Measurements from ENCODE around the gene ERFL. TPM values are rescaled to one million over a fixed set of nuclear protein-coding genes. Genes with fewer than 3 reads are reported as not detected.
A peak's percentile ranks its signal among the peaks of the same experiment; 100 is the strongest.

Gene ERFL
- total RNA-seq, 1 experiment from 2014 or later, result 3.8 TPM

DNA sequence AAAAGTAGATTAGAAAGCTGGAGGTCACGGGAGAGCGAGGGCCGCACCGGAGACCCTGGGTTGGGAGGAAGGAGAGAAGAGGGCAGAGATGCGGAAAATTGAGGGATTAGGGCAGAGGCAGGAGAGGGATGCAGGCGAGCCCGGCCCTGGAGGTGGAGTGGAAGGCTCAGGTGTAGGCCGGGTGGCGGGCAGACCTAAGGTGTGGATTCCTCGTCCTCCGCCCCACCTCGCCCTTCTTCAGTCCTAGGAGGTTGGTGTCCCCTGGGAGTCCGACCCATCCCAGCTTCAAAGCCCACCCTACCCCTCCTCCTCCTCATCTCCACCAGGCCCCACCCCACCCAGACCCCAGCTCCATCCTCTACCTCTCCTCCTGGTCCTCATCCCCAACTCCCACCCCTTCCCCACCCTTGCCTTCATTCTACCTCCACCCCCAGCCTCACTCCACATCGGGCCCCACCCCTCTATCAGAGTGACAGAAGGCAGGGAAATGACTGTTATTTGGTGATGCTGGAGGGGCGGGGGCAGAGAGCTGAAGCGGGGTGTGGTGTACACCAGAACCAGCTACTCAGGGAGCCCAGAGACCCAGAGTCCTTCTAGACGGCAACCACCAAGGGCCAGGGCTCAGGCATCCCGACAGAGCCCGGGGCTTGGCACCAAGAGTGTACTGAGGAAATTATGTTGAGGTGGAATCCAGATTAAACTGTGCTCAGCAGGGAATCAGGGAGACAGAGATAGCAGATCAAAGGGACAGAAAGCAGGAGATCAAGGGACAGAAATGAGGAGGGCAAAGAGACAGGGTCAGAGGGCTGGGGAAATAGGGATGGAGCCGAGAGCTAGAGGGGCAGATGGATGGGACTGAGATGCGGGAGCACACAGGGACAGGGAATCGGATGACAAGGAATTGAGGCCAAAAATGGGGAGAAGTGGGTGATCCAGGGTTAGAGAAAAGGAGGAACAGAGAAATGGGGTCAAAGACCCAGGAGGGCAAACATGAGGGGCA is 6.4 kb downstream of the ERFL start:
- H3K9me3 ChIP-seq (ENCODE audit: low read length), result no peaks in the 10 kb centered on the region
- no peak overlapping the region for H2AFZ ChIP-seq (ENCODE audit: low read length)
- H3K79me2 ChIP-seq (ENCODE audit: low read length), result no peaks in the 10 kb centered on the region
- H3K4me3 ChIP-seq (ENCODE audit: low read length), result no peak overlapping the region
- no peaks in the 10 kb centered on the region for H3K9me2 ChIP-seq (replicated peaks; ENCODE audit: insufficient read depth, low read length)
- H3K27me3 ChIP-seq (ENCODE audit: low read length), result no peaks in the 10 kb centered on the region
- H3K36me3 ChIP-seq (ENCODE audit: insufficient read depth, low read length), result no peaks in the 10 kb centered on the region
- peak; percentile 51 for DNase-seq
- no peak overlapping the region for H3K4me2 ChIP-seq (ENCODE audit: low read depth, low read length, poor library complexity, severe bottlenecking)
- no peak overlapping the region for H3K27ac ChIP-seq (ENCODE audit: low read length)
- H4K20me1 ChIP-seq (ENCODE audit: insufficient read depth, low read depth, low read length), result no peaks in the 10 kb centered on the region
- no peaks in the 10 kb centered on the region for H3K4me1 ChIP-seq (ENCODE audit: low read length)
- no peak overlapping the region for H3K9ac ChIP-seq (ENCODE audit: low read length)

DNA sequence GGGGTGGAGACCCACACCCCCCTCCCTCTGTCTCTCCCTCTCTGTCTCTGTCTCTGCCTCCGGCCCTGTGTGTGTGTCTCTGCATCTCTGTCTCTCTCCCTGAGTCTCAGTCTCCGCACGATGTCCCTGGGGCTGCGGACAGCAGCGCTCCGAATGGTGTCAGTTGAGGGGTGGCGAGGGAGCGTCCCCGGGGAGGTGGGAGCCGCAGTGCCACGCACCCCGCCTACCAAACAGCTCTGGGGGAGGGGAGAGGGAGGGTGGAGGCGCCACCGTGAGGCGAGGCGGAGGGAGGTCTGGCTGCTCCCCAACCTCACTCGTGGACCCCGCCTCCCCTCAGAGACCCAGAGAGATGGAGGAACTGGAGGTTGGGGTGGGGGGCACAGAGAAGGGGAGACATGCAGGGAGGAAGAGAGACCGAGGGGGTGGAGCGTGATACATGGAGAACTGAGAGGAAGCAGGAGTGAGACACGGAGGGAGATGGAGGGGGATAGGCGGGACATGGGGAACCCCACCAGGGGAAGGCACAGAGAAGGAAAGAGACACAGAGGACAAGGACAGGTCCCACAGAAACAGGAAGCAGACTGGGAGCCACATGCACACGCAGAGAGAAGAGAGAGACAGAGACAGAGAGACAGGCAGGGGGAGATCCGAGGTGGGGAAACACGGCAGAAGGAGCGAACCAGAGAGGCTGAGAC is 7.2 kb downstream of the ERFL start:
- H3K36me3 ChIP-seq (ENCODE audit: insufficient read depth, low read length), result no peaks in the 10 kb centered on the region
- no peaks in the 10 kb centered on the region for H3K9me2 ChIP-seq (replicated peaks; ENCODE audit: insufficient read depth, low read length)
- H3K27ac ChIP-seq (ENCODE audit: low read length), result no peak overlapping the region
- no peak for DNase-seq
- H4K20me1 ChIP-seq (ENCODE audit: insufficient read depth, low read depth, low read length), result no peaks in the 10 kb centered on the region
- no peaks in the 10 kb centered on the region for H3K9me3 ChIP-seq (ENCODE audit: low read length)
- no peaks in the 10 kb centered on the region for H3K4me1 ChIP-seq (ENCODE audit: low read length)
- no peak overlapping the region for H3K4me2 ChIP-seq (ENCODE audit: low read depth, low read length, poor library complexity, severe bottlenecking)
- no peak overlapping the region for H2AFZ ChIP-seq (ENCODE audit: low read length)
- no peak overlapping the region for H3K9ac ChIP-seq (ENCODE audit: low read length)
- no peaks in the 10 kb centered on the region for H3K79me2 ChIP-seq (ENCODE audit: low read length)
- H3K27me3 ChIP-seq (ENCODE audit: low read length), result no peaks in the 10 kb centered on the region
- H3K4me3 ChIP-seq (ENCODE audit: low read length), result no peak overlapping the region

DNA sequence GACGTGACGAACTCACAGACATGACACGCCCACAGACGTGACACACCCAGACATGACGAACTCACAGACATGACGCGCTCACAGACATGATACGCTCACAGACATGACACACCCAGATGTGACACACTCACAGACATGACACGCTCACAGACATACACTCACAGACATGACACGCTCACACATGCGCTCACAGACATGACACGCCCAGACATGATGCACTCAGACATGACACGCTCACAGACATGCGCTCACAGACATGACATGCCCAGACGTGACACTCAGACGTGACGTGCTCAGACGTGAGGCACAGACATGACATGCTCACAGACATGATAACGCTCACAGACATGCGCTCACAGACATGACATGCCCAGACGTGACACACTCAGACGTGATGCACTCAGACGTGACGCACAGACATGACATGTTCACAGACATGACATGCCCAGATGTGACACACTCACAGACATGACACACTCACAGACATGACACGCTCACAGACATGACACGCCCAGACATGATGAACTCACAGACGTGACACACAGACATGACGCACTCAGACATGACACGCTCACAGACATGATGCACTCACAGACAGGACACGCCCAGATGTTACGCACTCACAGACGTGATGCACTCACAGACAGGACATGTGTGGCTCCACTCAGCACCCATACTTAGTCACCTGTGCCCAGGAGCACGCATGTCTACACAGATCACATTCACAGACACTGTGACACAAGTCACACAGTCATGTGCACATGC is 8.1 kb downstream of the ERFL start:
- H3K27me3 ChIP-seq (ENCODE audit: low read length), result no peaks in the 10 kb centered on the region
- H2AFZ ChIP-seq (ENCODE audit: low read length), result no peak overlapping the region
- no peak overlapping the region for H3K4me3 ChIP-seq (ENCODE audit: low read length)
- no peak overlapping the region for H3K4me2 ChIP-seq (ENCODE audit: low read depth, low read length, poor library complexity, severe bottlenecking)
- 0 out of 2 replicates have a peak, but pooled peaks cover 5% of the 10 kb centered on the region for H4K20me1 ChIP-seq (ENCODE audit: insufficient read depth, low read depth, low read length)
- no peaks in the 10 kb centered on the region for H3K9me3 ChIP-seq (ENCODE audit: low read length)
- no peaks in the 10 kb centered on the region for H3K36me3 ChIP-seq (ENCODE audit: insufficient read depth, low read length)
- H3K9me2 ChIP-seq (replicated peaks; ENCODE audit: insufficient read depth, low read length), result no peaks in the 10 kb centered on the region
- no peak overlapping the region for H3K9ac ChIP-seq (ENCODE audit: low read length)
- H3K27ac ChIP-seq (ENCODE audit: low read length), result no peak overlapping the region
- DNase-seq, result no peak
- H3K4me1 ChIP-seq (ENCODE audit: low read length), result no peaks in the 10 kb centered on the region
- no peaks in the 10 kb centered on the region for H3K79me2 ChIP-seq (ENCODE audit: low read length)

GRCh38 chr19:41918653-41919244 is 9.5 kb downstream of the ERFL start:
- peaks cover 5% of the 10 kb centered on the region; the same call in 1 of the 2 replicates for H4K20me1 ChIP-seq (ENCODE audit: insufficient read depth, low read depth, low read length)
- no peak overlapping the region for H2AFZ ChIP-seq (ENCODE audit: low read length)
- H3K79me2 ChIP-seq (ENCODE audit: low read length), result no peaks in the 10 kb centered on the region
- H3K9me3 ChIP-seq (ENCODE audit: low read length), result no peaks in the 10 kb centered on the region
- H3K4me3 ChIP-seq (ENCODE audit: low read length), result no peak overlapping the region
- H3K27ac ChIP-seq (ENCODE audit: low read length), result no peak overlapping the region
- no peaks in the 10 kb centered on the region for H3K4me1 ChIP-seq (ENCODE audit: low read length)
- H3K36me3 ChIP-seq (ENCODE audit: insufficient read depth, low read length), result no peaks in the 10 kb centered on the region
- no peak overlapping the region for H3K9ac ChIP-seq (ENCODE audit: low read length)
- H3K27me3 ChIP-seq (ENCODE audit: low read length), result no peaks in the 10 kb centered on the region
- no peak for DNase-seq
- no peak overlapping the region for H3K4me2 ChIP-seq (ENCODE audit: low read depth, low read length, poor library complexity, severe bottlenecking)
- H3K9me2 ChIP-seq (replicated peaks; ENCODE audit: insufficient read depth, low read length), result no peaks in the 10 kb centered on the region

DNA sequence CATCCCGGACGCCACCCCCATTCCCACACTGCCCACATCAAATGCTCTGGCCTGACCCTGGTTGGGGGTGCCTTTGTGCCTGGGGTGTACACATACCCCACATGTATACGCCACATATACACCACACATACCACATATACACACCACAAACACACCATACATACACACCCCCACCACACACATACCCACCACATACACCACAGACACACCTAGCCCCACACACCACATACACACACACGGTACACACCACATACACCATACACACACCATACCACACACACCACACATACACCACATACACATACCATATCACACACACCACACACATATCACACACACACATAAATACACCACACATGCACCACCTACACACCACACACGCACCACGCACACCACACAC is 10.2 kb downstream of the ERFL start:
- Histone ChIP-seq H3K9ac (ENCODE audit: low read length) (no peak overlapping the region), H3K79me2 (ENCODE audit: low read length) (no peaks in the 10 kb centered on the region), H3K9me3 (ENCODE audit: low read length) (no peaks in the 10 kb centered on the region), H2AFZ (ENCODE audit: low read length) (no peak overlapping the region), H3K4me2 (ENCODE audit: low read depth, low read length, poor library complexity, severe bottlenecking) (no peak overlapping the region), H3K36me3 (ENCODE audit: insufficient read depth, low read length) (no peaks in the 10 kb centered on the region), H3K4me3 (ENCODE audit: low read length) (no peak overlapping the region), H3K4me1 (ENCODE audit: low read length) (no peaks in the 10 kb centered on the region), H3K9me2 (replicated peaks; ENCODE audit: insufficient read depth, low read length) (no peaks in the 10 kb centered on the region), H3K27me3 (ENCODE audit: low read length) (no peaks in the 10 kb centered on the region), H4K20me1 (ENCODE audit: insufficient read depth, low read depth, low read length) (peaks cover 8% of the 10 kb centered on the region; the same call in 1 of the 2 replicates), H3K27ac (ENCODE audit: low read length) (no peak overlapping the region)
- no peak for DNase-seq

GRCh38 chr19:41917676-41918075 is 10.6 kb downstream of the ERFL start:
- no peaks in the 10 kb centered on the region for H3K9me3 ChIP-seq (ENCODE audit: low read length)
- no peaks in the 10 kb centered on the region for H3K36me3 ChIP-seq (ENCODE audit: insufficient read depth, low read length)
- no peak overlapping the region for H2AFZ ChIP-seq (ENCODE audit: low read length)
- H3K9ac ChIP-seq (ENCODE audit: low read length), result no peak overlapping the region
- no peak for DNase-seq
- H4K20me1 ChIP-seq (ENCODE audit: insufficient read depth, low read depth, low read length), result peaks cover 8% of the 10 kb centered on the region; the same call in 1 of the 2 replicates
- no peaks in the 10 kb centered on the region for H3K9me2 ChIP-seq (replicated peaks; ENCODE audit: insufficient read depth, low read length)
- H3K79me2 ChIP-seq (ENCODE audit: low read length), result no peaks in the 10 kb centered on the region
- no peak overlapping the region for H3K27ac ChIP-seq (ENCODE audit: low read length)
- H3K4me2 ChIP-seq (ENCODE audit: low read depth, low read length, poor library complexity, severe bottlenecking), result no peak overlapping the region
- H3K27me3 ChIP-seq (ENCODE audit: low read length), result no peaks in the 10 kb centered on the region
- H3K4me1 ChIP-seq (ENCODE audit: low read length), result no peaks in the 10 kb centered on the region
- H3K4me3 ChIP-seq (ENCODE audit: low read length), result no peak overlapping the region

GRCh38 chr19:41915776-41916414 is 12.4 kb downstream of the ERFL start:
- Histone ChIP-seq H3K9me2 (replicated peaks; ENCODE audit: insufficient read depth, low read length) (no peaks in the 10 kb centered on the region), H3K36me3 (ENCODE audit: insufficient read depth, low read length) (no peaks in the 10 kb centered on the region), H3K9me3 (ENCODE audit: low read length) (no peaks in the 10 kb centered on the region), H3K9ac (ENCODE audit: low read length) (no peak overlapping the region), H3K27me3 (ENCODE audit: low read length) (no peaks in the 10 kb centered on the region), H3K79me2 (ENCODE audit: low read length) (no peaks in the 10 kb centered on the region), H3K27ac (ENCODE audit: low read length) (no peak overlapping the region), H3K4me2 (ENCODE audit: low read depth, low read length, poor library complexity, severe bottlenecking) (no peak overlapping the region), H2AFZ (ENCODE audit: low read length) (no peak overlapping the region), H3K4me3 (ENCODE audit: low read length) (no peak overlapping the region), H3K4me1 (ENCODE audit: low read length) (peaks cover 10% of the 10 kb centered on the region), H4K20me1 (ENCODE audit: insufficient read depth, low read depth, low read length) (peaks cover 12% of the 10 kb centered on the region; the same call in 1 of the 2 replicates)
- no peak for DNase-seq

Measured in Karpas-422 (cell line).